ENCODE measurements around the gene SPIRE2. TPM values are rescaled to one million over a fixed set of nuclear protein-coding genes. Genes with fewer than 3 reads are reported as not detected.

The SPIRE2 gene
- total and polyA plus RNA-seq, 2 of the 13 experiments (the other 11 are each of a cell fraction or from before 2014, with no cell fraction given), result 13.3 to 37.5 TPM

DNA sequence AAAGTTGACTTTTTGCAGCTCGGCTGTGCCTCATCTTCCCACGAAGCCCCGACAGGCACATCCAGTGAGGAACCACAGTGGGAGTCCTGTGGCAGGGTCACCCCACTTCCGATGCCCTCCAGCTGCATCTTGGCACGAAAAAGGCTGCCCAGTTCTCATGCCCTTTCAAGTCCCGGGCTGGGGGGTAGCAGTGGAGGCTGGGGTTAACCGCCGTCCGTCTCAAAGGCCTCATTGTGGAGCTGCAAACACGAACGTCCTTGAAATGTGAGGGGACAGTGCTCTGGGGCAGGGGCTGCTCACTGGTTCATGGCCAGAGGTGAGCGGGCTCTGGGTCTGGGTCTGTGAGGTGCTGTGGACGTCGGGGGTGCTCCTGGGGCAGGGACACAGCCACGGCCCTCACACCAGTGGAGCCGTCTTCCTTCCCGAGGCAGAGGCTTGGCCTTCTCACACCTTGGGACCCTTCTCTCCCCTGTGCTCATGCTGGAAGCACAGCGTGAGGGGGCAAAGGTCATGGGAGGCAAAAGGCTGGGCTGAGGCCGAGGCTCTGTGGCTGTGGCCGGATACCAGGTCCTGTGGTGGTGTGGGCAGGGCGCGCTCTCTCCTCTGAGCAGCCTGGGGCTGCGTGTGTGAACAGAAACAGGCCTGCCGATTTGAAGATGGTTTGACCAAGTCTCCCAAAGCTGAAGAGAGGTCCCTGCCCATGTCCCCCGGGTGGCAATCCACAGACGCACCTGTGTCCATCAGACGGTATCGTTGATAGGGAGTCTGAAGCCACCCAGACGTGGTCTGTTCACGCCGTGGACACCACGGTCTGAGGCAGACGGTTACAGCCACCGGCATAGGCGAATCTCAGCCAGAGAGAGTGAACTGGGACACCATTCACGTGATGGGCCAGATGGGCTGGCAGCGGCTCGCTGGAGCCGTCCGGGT is 87.3 kb downstream of the SPIRE2 start (continued):
- TF ChIP-seq, protein P1, sequence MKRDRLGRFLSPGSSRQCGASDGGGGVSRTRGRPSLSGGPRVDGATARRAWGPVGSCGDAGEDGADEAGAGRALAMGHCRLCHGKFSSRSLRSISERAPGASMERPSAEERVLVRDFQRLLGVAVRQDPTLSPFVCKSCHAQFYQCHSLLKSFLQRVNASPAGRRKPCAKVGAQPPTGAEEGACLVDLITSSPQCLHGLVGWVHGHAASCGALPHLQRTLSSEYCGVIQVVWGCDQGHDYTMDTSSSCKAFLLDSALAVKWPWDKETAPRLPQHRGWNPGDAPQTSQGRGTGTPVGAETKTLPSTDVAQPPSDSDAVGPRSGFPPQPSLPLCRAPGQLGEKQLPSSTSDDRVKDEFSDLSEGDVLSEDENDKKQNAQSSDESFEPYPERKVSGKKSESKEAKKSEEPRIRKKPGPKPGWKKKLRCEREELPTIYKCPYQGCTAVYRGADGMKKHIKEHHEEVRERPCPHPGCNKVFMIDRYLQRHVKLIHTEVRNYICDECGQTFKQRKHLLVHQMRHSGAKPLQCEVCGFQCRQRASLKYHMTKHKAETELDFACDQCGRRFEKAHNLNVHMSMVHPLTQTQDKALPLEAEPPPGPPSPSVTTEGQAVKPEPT (CRISPR knock-in tag; IDR thresholded peaks at IDR 0.05; ENCODE audit: low read depth), result 0 out of 2 replicates have a peak, but pooled peaks have one; percentile 26
- TF ChIP-seq, protein P2, sequence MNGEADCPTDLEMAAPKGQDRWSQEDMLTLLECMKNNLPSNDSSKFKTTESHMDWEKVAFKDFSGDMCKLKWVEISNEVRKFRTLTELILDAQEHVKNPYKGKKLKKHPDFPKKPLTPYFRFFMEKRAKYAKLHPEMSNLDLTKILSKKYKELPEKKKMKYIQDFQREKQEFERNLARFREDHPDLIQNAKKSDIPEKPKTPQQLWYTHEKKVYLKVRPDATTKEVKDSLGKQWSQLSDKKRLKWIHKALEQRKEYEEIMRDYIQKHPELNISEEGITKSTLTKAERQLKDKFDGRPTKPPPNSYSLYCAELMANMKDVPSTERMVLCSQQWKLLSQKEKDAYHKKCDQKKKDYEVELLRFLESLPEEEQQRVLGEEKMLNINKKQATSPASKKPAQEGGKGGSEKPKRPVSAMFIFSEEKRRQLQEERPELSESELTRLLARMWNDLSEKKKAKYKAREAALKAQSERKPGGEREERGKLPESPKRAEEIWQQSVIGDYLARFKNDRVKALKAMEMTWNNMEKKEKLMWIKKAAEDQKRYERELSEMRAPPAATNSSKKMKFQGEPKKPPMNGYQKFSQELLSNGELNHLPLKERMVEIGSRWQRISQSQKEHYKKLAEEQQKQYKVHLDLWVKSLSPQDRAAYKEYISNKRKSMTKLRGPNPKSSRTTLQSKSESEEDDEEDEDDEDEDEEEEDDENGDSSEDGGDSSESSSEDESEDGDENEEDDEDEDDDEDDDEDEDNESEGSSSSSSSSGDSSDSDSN (CRISPR knock-in tag; IDR thresholded peaks at IDR 0.05), result peak; percentile 91
- TF ChIP-seq, protein P3, sequence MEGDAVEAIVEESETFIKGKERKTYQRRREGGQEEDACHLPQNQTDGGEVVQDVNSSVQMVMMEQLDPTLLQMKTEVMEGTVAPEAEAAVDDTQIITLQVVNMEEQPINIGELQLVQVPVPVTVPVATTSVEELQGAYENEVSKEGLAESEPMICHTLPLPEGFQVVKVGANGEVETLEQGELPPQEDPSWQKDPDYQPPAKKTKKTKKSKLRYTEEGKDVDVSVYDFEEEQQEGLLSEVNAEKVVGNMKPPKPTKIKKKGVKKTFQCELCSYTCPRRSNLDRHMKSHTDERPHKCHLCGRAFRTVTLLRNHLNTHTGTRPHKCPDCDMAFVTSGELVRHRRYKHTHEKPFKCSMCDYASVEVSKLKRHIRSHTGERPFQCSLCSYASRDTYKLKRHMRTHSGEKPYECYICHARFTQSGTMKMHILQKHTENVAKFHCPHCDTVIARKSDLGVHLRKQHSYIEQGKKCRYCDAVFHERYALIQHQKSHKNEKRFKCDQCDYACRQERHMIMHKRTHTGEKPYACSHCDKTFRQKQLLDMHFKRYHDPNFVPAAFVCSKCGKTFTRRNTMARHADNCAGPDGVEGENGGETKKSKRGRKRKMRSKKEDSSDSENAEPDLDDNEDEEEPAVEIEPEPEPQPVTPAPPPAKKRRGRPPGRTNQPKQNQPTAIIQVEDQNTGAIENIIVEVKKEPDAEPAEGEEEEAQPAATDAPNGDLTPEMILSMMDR (CRISPR knock-in tag; IDR thresholded peaks at IDR 0.05), result no peak; the same call in none of the 2 replicates
- TF ChIP-seq ZNF850 (CRISPR knock-in tag; conservative IDR thresholded peaks at IDR 0.05) (no peak), HHEX (CRISPR knock-in tag; IDR thresholded peaks at IDR 0.05) (no peak), KLF6 (CRISPR knock-in tag; IDR thresholded peaks at IDR 0.05) (no peak), ZNF644 (CRISPR knock-in tag; IDR thresholded peaks at IDR 0.05; ENCODE audit: low read depth) (0 out of 2 replicates have a peak, but pooled peaks have one; percentile 60), ZNF343 (CRISPR knock-in tag; IDR thresholded peaks at IDR 0.05) (peak; percentile 33; the same call in 1 of the 2 replicates), YY1 (IDR thresholded peaks at IDR 0.05; ENCODE audit: insufficient read depth, insufficient replicate concordance, low read depth, low read length) (no peak), JDP2 (CRISPR knock-in tag; IDR thresholded peaks at IDR 0.05; ENCODE audit: borderline replicate concordance) (no peak), MEIS1 (CRISPR knock-in tag; IDR thresholded peaks at IDR 0.05; ENCODE audit: borderline replicate concordance) (peak; percentile 48; the same call in 1 of the 2 replicates)
- TF ChIP-seq, protein P4, sequence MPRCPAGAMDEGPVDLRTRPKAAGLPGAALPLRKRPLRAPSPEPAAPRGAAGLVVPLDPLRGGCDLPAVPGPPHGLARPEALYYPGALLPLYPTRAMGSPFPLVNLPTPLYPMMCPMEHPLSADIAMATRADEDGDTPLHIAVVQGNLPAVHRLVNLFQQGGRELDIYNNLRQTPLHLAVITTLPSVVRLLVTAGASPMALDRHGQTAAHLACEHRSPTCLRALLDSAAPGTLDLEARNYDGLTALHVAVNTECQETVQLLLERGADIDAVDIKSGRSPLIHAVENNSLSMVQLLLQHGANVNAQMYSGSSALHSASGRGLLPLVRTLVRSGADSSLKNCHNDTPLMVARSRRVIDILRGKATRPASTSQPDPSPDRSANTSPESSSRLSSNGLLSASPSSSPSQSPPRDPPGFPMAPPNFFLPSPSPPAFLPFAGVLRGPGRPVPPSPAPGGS (CRISPR knock-in tag; IDR thresholded peaks at IDR 0.05), result peak; percentile 95
- TF ChIP-seq, protein P5, sequence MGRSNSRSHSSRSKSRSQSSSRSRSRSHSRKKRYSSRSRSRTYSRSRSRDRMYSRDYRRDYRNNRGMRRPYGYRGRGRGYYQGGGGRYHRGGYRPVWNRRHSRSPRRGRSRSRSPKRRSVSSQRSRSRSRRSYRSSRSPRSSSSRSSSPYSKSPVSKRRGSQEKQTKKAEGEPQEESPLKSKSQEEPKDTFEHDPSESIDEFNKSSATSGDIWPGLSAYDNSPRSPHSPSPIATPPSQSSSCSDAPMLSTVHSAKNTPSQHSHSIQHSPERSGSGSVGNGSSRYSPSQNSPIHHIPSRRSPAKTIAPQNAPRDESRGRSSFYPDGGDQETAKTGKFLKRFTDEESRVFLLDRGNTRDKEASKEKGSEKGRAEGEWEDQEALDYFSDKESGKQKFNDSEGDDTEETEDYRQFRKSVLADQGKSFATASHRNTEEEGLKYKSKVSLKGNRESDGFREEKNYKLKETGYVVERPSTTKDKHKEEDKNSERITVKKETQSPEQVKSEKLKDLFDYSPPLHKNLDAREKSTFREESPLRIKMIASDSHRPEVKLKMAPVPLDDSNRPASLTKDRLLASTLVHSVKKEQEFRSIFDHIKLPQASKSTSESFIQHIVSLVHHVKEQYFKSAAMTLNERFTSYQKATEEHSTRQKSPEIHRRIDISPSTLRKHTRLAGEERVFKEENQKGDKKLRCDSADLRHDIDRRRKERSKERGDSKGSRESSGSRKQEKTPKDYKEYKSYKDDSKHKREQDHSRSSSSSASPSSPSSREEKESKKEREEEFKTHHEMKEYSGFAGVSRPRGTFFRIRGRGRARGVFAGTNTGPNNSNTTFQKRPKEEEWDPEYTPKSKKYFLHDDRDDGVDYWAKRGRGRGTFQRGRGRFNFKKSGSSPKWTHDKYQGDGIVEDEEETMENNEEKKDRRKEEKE (IDR thresholded peaks at IDR 0.05), result no peak
- TF ChIP-seq, protein P6, sequence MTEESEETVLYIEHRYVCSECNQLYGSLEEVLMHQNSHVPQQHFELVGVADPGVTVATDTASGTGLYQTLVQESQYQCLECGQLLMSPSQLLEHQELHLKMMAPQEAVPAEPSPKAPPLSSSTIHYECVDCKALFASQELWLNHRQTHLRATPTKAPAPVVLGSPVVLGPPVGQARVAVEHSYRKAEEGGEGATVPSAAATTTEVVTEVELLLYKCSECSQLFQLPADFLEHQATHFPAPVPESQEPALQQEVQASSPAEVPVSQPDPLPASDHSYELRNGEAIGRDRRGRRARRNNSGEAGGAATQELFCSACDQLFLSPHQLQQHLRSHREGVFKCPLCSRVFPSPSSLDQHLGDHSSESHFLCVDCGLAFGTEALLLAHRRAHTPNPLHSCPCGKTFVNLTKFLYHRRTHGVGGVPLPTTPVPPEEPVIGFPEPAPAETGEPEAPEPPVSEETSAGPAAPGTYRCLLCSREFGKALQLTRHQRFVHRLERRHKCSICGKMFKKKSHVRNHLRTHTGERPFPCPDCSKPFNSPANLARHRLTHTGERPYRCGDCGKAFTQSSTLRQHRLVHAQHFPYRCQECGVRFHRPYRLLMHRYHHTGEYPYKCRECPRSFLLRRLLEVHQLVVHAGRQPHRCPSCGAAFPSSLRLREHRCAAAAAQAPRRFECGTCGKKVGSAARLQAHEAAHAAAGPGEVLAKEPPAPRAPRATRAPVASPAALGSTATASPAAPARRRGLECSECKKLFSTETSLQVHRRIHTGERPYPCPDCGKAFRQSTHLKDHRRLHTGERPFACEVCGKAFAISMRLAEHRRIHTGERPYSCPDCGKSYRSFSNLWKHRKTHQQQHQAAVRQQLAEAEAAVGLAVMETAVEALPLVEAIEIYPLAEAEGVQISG (CRISPR knock-in tag; IDR thresholded peaks at IDR 0.05), result peak; percentile 89

All from HepG2 (cell line).